Measurements from ENCODE around the gene ATP2A3. TPM values are rescaled to one million over a fixed set of nuclear protein-coding genes. Genes with fewer than 3 reads are reported as not detected.
A peak's percentile ranks its signal among the peaks of the same experiment; 100 is the strongest.

ATP2A3 gene
- total RNA-seq, result 10 to 100 TPM; 16.3 to 44.5 TPM

- peak; percentile 14 for TF ChIP-seq POLR2A (IDR thresholded peaks at IDR 0.05)
- TF ChIP-seq CTCF (IDR thresholded peaks at IDR 0.05), result no peak
- Histone ChIP-seq H3K4me3 (peak within 1 kb of the TSS; percentile 40 to 57), H3K4me1 (replicated peaks) (peaks cover 6% of the 10 kb centered on the region), H3K27me3 (replicated peaks; ENCODE audit: insufficient read depth) (no peaks in the 10 kb centered on the region), H3K27ac (peak within 1 kb of the TSS; percentile 68 to 78), H3K36me3 (no peaks in the 10 kb centered on the region), H3K9me3 (no peaks in the 10 kb centered on the region)
- WGBS, result 4% methylated on average over 37 of the region's 92 CpGs
- no peak for DNase-seq (ENCODE audit: low spot score)
- intact Hi-C loops (cut with DNase I), result no loop called here
Observed at GRCh38 chr17:3964203-3965117, at the start of gene ATP2A3. Gene ATP2A3, minus strand, starts transcription at chr17:3964437. Its CDS starts 146 bp downstream, at chr17:3964291.

- DNase-seq (ENCODE audit: low spot score), result no peak
- no peak overlapping the region for H3K4me3 ChIP-seq
- WGBS, result 65% methylated on average over 2 of the region's 2 CpGs
- TF ChIP-seq POLR2A (IDR thresholded peaks at IDR 0.05) (no peak), CTCF (IDR thresholded peaks at IDR 0.05) (no peak), POLR2AphosphoS5 (IDR thresholded peaks at IDR 0.05) (no peak)
- no peaks in the 10 kb centered on the region for H3K9me3 ChIP-seq
- no peak overlapping the region for H3K27ac ChIP-seq
- no peaks in the 10 kb centered on the region for H3K4me1 ChIP-seq (replicated peaks)
- no peaks in the 10 kb centered on the region for H3K27me3 ChIP-seq (replicated peaks; ENCODE audit: insufficient read depth)
- H3K36me3 ChIP-seq, result peaks cover 4 to 28% of the 10 kb centered on the region in 2 donors
- intact Hi-C loops (cut with DNase I), result no loop called here
Observed at GRCh38 chr17:4010754-4011153, 46.5 kb upstream of the ATP2A3 start.

GRCh38 chr17:4009186-4009785 lies 45.0 kb upstream of the ATP2A3 start:
- no peak overlapping the region for H3K4me3 ChIP-seq
- peak overlapping the region; percentile 14 to 37 for H3K27ac ChIP-seq
- H3K9me3 ChIP-seq, result no peaks in the 10 kb centered on the region
- DNase-seq (ENCODE audit: low spot score), result no peak
- 80% methylated on average over 17 of the region's 17 CpGs for WGBS
- H3K4me1 ChIP-seq (replicated peaks), result no peaks in the 10 kb centered on the region
- H3K36me3 ChIP-seq, result peaks cover 4 to 19% of the 10 kb centered on the region in 2 donors
- no peaks in the 10 kb centered on the region for H3K27me3 ChIP-seq (replicated peaks; ENCODE audit: insufficient read depth)
- intact Hi-C loops (cut with DNase I), result loop anchor here (5.0 kb wide), 2 partner anchors 97 to 272 kb away; no protein-coding TSS in a partner anchor
- TF ChIP-seq POLR2A (IDR thresholded peaks at IDR 0.05), result no peak

GRCh38 chr17:4008441-4009185 lies 44.4 kb upstream of the ATP2A3 start:
- Histone ChIP-seq H3K9me3 (no peaks in the 10 kb centered on the region), H3K27ac (peak overlapping the region; percentile 14 to 37), H3K4me3 (no peak overlapping the region), H3K27me3 (replicated peaks; ENCODE audit: insufficient read depth) (no peaks in the 10 kb centered on the region), H3K4me1 (replicated peaks) (no peaks in the 10 kb centered on the region), H3K36me3 (peaks cover 4 to 15% of the 10 kb centered on the region in 2 donors)
- DNase-seq (ENCODE audit: low spot score), result no peak
- TF ChIP-seq POLR2AphosphoS5 (IDR thresholded peaks at IDR 0.05), result no peak
- TF ChIP-seq POLR2A (IDR thresholded peaks at IDR 0.05), result no peak
- no peak for TF ChIP-seq CTCF (IDR thresholded peaks at IDR 0.05)
- WGBS, result 86% methylated on average over 25 of the region's 26 CpGs
- intact Hi-C loops (cut with DNase I), result loop anchor here (5.0 kb wide), 2 partner anchors 96 to 271 kb away; no protein-coding TSS in a partner anchor

- intact Hi-C loops (cut with DNase I), result loop anchor here (5.0 kb wide), 2 partner anchors 96 to 271 kb away; no protein-coding TSS in a partner anchor
- WGBS, result 67% methylated on average over 6 of the region's 6 CpGs
- TF ChIP-seq POLR2AphosphoS5 (IDR thresholded peaks at IDR 0.05) (no peak), POLR2A (IDR thresholded peaks at IDR 0.05) (no peak), CTCF (IDR thresholded peaks at IDR 0.05) (no peak)
- H3K27me3 ChIP-seq (replicated peaks; ENCODE audit: insufficient read depth), result no peaks in the 10 kb centered on the region
- no peaks in the 10 kb centered on the region for H3K4me1 ChIP-seq (replicated peaks)
- no peak overlapping the region for H3K4me3 ChIP-seq
- no peaks in the 10 kb centered on the region for H3K9me3 ChIP-seq
- no peak for DNase-seq (ENCODE audit: low spot score)
- no peak overlapping the region for H3K27ac ChIP-seq
- peaks cover 4 to 15% of the 10 kb centered on the region in 2 donors for H3K36me3 ChIP-seq
Observed at GRCh38 chr17:4008082-4008435, 43.8 kb upstream of the ATP2A3 start.

All from prostate gland (tissue), 2 donors.